Right renal cortex interstitium (tissue), 3 donors: ENCODE measurements around the gene HYI. TPM values are rescaled to one million over a fixed set of nuclear protein-coding genes. Genes with fewer than 3 reads are reported as not detected.
"Not testable (repeated sequence)": the region's sequence is repeated elsewhere in the genome, so short reads cannot be mapped to it uniquely, and the experiment has no call there.

Source experiments
- DNase-seq, 3 donors: peaks; one replicate each; pipeline ENCODE4 v3.0.0-alpha.2; 2013; ENCODE audit warnings: low read depth in 3 of 3, low spot score in 2 of 3
- polyA plus RNA-seq, 3 donors: library from polyadenylated mRNA; unstranded; fragments of 120-200 nt; gene quantifications; one replicate each; pipeline ENCODE4 v1.2.1, GENCODE V29; 2013; ENCODE audit not compliant: insufficient read length in 3 of 3

Gene HYI
- polyA plus RNA-seq, 3 donors, result 32.8 to 35.4 (median 33.4) TPM

- no peak for DNase-seq
Observed at GRCh38 chr1:43465505-43466067, 11.9 kb upstream of the HYI start.

GRCh38 chr1:43464681-43465504 lies 11.2 kb upstream of the HYI start:
- no peak for DNase-seq

GRCh38 chr1:43463479-43463878 lies 9.7 kb upstream of the HYI start:
- DNase-seq, result no peak

- DNase-seq, result no peak
Observed at GRCh38 chr1:43460988-43461693, 7.4 kb upstream of the HYI start.

- not testable (repeated sequence) for DNase-seq
Observed at GRCh38 chr1:43458379-43458778, 4.6 kb upstream of the HYI start.

GRCh38 chr1:43455213-43455889 lies 1.6 kb upstream of the HYI start:
- DNase-seq, result no peak

- DNase-seq, result peak in 2 of 3 donors; percentile 20 to 56
Observed at GRCh38 chr1:43454270-43455011, 710 bp upstream of the HYI start.

GRCh38 chr1:43452789-43453441 lies 816 bp downstream of the HYI start:
- DNase-seq, result peak in 1 of 3 donors; percentile 8

GRCh38 chr1:43451701-43452532 lies 1.8 kb downstream of the HYI start:
- no peak for DNase-seq

GRCh38 chr1:43451157-43451591 lies 2.6 kb downstream of the HYI start:
- DNase-seq, result no peak

GRCh38 chr1:43450251-43450941 lies 3.3 kb downstream of the HYI start:
- DNase-seq, result no peak

GRCh38 chr1:43449708-43450069 lies 4.0 kb downstream of the HYI start:
- DNase-seq, result no peak

GRCh38 chr1:43448955-43449707 lies 4.6 kb downstream of the HYI start:
- DNase-seq, result no peak

- DNase-seq, result no peak
Observed at GRCh38 chr1:43447891-43448708, 5.6 kb downstream of the HYI start.

GRCh38 chr1:43446881-43447835 lies 6.6 kb downstream of the HYI start:
- DNase-seq, result no peak

- no peak for DNase-seq
Observed at GRCh38 chr1:43446388-43446740, 7.4 kb downstream of the HYI start.
